Activated CD4-positive, CD25-positive, alpha-beta regulatory T cell treated with anti-CD3 and anti-CD28 coated beads, Interleukin-2, amount 50 U/mL, for 24 hours (primary cell): ENCODE data around the gene CEP120.
"Not testable (repeated sequence)": the region's sequence is repeated elsewhere in the genome, so short reads cannot be mapped to it uniquely, and the experiment has no call there.

Source experiments
- ATAC-seq, 2 donors: fragments of 150-1000 bp; cut with Tn5 transposase; one replicate each; pipeline ENCODE4 v1.10.0; 2021; ENCODE audit warnings: mild to moderate bottlenecking in 1 of 2, moderate library complexity in 1 of 2

Gene CEP120

DNA sequence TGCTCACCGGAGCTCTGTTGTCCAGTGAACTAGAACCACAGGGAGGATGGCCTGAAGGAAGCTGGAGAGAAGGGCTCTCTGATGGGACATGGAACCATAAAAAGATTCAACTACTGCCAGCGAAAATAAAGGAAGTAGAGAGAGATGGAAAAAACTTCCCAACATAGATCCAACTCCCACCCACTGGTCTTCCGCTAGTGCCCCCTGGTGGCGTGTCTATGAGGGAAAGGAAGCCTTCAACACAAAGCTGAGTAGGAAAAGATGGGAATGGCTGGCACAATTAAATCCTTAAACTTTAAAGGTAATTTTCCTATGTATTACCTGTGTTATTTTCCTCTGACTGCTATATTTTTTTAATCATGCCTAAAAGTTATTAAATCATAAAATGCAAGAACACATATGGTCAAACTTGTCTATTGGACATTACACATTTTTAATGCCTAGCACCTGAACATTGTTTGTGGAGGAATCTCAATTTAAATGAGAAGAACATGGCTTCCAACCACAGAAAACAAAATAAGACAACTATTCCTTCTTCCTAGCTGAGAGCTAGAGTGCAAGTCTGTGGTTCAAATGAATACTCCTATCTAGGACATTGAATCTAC, 51.5 kb downstream of the CEP120 start:
- ATAC-seq: no peak

DNA sequence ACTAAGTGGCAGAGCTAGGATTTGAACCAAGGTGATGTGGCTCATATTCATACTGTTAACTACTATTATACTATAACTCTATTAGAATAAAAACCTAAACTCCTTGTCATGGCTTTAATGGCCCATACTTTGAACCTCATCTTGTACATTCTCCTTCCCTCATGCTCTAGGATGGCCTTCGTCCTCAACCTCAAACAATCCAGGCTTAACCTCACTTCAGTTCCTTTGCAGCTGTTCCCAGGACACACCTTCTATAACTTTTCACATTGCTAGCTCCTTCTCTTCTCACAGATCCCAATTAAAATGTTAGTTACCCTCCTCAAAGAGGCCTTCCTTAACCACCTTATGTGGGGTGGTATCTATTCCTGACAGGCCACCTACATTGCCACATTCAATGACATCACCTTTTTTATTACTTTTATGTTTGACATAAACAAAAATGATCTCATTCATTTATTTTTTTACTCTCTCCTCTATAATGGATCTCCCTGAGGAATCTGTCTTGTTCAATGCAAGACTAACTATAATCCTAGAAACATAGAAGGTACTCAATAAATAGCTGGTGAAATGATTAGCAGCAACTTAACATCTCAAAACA, 53.7 kb downstream of the CEP120 start:
- ATAC-seq: no peak

DNA sequence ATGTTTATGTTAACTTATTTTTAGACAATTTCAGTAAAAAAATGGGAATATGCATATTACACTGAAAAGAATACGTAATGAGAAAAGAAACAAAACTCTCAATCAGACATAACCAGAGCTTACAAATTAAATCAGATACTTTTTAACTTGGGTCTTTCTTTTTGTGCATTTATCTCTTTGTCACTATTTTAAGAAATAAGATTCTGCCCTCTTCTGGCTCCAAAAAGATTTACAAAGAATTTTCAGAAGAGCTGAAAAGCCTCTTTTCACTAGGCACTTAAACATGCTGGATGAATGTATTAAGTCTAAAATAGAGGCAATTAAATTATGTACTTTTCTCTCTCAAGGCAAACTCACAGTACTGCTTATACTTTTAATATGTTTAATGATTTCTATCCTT, 55.5 kb downstream of the CEP120 start:
- no peak for ATAC-seq

DNA sequence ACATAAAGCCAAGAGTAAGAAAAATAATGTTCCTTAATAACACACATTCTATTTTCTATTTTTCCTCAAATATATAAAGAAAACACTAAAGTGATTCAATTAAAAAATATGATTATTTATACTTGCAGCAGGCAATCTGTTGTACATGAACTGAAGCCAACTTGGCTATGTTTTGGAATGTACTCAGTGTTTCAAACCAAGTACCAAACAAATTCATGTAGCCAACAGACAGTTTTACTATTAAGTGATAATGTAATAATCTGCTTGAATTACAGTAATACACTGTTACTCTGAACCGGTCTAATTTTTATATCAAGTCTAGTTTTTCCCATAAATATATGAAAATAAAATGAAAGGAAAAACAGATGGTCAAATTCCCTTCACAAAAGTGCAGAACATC, 58.0 kb downstream of the CEP120 start:
- ATAC-seq: no peak

DNA sequence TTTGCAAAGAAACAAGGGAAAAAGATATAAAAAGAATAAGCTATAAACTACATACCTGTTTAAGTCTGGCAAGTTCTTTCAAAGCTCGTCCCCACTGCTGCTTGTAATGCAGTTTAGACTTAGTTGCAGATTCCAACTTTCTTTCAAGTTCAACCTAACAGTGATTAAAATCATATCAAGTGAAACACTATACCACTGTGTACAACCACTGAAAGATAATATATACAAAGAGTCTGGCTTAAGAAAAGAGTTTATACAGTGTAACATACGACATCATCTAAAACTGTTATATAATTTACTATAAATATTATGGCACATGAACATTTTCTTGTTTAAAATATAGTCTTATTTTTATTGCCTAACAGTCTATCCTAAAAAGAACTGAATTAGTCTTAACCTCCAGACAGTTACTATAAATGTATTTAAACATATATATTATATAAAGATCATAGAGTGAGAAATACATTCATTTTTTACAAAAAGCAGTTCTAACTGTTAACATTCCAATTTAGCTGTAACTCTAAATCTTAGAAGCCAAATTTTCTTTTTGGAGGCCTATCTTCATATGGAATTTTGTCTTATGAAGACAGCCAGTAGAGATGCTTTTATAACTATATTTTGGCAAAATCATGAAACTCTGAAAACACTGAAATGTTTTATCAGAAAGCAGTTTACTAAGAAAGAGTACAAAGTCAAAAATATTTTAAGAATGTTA, 58.6 kb downstream of the CEP120 start:
- no peak for ATAC-seq

DNA sequence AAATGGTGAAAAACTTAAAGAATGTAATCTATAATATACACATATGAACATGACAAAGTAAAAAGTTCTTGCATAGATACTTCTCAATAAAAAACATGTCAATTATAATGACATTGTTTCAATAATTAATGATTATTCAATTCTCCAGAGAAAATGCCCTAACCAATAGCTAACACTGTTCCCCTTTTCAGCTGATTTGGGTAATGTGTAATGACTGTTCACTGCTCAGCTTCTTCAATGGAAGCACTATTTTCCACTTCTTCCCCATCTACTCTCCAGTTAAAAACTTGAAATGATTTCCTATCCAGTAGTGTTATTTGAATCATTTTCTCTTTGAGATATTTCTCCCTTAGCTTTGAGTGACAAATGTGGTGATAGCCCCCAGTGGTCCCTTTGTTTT, 62.3 kb downstream of the CEP120 start:
- no peak for ATAC-seq

DNA sequence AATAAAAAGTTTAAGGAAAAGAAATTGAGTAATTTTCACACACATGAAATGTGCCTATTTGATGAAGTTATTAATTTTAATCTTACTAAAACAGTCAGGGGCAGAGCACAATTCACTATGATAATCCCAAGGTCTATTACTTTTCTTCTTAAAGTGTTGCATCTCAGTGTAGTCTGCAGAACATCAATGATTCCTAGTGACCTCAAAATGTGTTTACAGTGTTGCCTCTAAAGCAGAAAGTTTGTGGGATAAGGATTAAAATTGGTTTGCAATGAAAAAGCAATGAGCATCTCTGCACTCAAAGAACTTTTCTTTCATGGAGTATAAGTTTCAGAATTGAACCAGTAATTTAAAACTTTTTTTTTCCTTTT, 63.0 kb downstream of the CEP120 start:
- ATAC-seq: no peak

DNA sequence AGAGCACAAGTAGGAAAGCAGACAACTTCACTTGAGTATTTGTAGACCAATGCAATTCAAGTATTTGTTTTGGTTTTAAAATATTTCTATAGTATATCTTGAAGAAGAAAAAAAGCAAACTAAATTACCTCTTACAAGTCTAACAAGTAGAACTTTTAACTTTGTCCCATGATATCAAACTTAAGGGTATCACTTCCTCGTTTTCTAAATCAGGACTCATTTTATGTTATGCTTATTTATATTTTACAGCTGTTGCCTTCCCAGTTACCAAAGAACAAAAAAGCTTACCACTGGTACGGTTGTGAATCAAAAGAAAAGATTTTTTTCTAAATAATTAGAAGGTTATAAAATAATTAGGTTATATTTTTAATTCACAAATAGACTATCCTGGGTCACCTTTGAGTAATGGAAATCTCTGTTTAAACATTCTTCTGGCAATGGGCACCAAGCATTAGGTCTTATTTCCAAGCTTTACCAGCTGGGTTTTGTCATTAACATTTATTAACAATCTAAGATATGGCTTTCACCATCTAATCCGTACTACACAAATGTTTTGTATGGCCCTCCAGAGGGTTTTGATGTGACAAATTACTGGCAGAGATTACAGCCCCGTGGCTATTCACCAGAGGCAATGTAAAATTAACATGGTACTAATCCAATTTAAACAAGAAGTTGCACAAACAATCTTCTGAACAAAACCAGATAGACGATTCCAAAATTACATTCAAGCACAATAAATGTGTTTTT, 63.6 kb downstream of the CEP120 start:
- ATAC-seq: no peak

DNA sequence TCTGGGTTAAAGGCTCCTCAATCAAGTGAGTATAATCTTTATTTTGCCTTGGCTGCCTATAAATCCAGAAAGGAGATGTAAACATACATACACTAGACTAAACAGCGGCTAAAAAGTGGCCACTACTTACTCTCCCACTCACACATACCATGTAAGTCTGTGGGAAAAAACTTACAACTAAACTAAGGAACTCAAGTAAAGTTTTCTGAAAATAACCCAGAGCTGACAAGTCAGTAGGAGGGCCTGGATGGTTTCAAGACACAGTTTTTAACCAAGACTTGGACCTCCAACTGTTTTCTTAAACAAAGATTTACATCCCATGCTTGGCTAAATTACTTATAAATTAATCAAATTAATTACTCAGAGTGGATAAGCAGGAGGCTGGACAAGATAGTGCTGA, 64.5 kb downstream of the CEP120 start:
- no peak for ATAC-seq

DNA sequence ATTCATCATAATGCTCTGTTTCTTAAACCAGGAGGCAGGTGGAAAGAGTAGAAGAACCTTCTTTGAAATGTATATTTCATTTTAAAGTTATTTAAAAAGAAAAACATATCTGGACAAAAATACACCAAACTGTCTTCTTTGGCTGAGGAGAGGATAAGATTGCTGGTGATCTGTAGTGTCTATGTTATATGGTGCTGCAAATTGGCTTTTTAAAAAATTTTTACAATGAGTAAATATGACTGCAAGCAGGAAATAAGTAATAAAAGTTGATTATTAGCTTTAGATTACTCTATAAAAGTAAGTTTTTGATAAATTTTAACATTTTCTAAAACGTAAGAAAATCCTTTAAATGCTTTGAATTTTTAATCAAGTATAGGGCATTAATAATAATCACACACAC, 64.9 kb downstream of the CEP120 start:
- no peak for ATAC-seq

DNA sequence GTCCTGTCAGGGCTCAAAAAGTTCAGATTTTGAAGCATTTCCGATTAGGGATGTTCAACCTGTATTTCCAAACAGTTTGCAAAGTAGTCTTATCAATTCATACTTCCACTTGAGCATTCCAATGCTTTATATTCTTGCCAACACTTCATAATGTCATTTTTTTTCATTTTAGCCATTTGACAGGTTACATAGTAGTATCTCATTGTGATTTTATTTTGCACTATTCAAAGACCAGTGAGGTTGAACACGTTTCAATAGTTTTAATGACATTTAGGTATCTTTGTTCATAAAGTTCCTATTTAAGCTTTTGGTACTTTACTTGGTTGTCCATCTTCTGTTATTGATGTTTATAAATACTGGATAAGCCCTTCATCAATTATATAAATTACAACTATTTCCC, 71.4 kb downstream of the CEP120 start:
- no peak for ATAC-seq

DNA sequence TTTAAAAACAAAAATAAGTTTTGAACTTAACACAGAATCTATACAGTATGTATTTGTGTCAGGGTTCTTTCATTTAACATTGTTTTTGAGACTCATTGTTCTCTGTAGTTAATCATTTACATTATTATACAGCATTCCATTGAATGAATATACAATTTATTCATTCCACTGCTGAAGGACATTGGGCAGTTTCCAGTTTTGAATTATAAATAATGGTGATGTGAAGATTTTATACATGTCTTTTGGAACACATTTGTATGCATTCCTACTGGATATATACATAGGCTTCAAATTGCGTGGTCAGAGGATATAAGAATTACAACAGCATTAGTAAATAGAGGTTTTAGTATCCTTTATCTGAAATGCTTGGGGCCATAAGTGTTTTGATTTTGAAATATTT, 72.0 kb downstream of the CEP120 start:
- ATAC-seq: no peak

DNA sequence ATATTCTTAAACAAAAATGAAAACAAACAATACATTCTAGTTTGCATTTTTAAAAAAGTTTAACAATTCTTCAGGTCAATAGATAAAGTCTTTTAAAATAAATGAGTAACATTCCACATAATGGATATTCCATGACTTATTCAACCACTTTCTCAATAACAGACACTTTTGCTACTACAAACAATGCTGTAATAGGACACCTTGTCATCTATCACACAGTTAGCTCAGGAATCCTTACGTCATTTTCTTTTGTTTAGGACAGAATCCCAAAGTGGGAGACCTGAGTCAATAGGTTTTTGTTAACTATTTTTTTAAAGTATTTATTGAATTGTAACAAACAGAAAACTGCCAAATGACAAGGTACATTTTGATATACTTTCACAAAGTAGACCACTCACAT, 72.5 kb downstream of the CEP120 start:
- no peak for ATAC-seq

DNA sequence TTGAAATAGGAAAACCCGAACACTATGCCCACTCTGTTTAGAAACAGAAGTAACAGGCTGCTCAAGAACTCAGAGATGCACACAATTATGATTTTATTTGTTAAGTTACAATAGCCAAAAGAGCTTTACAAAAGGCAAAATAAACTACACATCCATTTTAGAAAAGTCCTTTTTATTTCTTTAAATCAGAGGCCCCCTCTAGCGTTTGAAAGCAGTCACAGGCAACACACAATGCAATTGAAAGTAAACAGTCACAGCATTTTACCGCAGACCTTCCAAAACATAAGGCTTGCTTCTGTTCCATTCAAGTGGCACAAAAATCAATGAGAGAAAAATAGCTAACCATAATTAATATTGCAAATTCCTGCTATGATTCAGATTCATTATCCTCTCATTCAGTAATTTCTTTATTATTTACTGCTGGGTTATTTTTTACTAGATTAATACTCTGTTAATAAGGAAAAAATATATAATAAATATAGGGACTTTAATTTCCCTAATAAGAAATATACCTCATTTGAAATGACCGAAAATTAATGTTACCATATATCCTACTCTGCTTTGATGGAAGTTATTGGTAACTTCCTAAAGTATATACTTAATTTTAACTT, 78.3 kb downstream of the CEP120 start:
- ATAC-seq: no peak

DNA sequence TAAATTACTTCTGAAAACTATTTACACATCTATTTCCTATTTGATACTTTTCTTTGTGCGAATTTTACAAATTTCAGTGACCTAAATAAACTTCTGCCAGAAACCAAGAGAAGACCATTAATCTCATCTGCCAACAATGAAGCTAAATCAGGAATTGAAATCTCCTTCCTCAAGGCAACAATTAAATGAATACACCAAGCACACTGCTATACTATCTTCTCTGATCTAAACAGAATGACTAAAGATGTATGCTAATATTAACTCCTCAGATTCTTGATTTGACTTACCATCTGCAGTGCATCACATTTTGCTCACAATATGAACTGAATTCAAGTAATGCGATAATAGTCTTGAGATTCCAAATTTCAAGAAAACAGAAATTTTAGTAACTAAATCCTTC, 82.3 kb downstream of the CEP120 start:
- ATAC-seq: no peak

DNA sequence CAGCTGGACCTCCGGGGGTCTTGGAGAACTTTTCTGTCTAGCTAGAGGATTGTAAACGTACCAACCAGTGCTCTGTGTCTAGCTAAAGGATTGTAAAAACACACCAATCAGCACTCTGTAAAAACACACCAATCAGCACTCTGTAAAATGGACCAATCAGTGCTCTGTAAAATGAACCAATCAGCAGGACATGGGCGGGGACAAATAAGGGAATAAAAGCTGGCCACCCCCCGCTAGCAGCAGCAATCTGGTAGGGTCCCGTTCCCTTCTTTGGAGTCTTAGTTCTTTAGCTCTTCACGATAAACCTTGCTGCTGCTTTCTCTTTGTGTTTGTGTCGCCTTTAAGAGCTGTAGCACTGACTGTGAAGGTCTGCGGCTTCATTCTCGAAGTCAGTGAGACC, 114.8 kb downstream of the CEP120 start:
- not testable (repeated sequence) for ATAC-seq

DNA sequence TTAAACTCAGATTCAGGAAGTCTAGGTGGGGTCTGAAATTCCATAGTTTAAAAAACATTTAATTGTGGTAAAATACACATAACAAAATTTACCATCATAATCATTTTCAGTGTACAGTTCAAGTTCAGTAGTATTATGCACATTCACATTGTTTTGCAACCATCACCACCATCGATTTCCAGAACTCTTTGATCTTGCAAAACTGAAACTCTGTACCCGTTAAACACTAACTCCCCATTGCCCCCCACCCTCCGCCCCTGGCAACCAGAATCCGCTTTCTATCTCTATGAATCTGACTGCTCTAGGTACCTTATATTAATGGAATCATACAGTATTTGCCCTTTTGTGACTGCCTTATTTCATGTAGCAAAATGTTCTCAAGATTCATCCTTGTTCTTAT, 117.5 kb downstream of the CEP120 start:
- no peak for ATAC-seq

DNA sequence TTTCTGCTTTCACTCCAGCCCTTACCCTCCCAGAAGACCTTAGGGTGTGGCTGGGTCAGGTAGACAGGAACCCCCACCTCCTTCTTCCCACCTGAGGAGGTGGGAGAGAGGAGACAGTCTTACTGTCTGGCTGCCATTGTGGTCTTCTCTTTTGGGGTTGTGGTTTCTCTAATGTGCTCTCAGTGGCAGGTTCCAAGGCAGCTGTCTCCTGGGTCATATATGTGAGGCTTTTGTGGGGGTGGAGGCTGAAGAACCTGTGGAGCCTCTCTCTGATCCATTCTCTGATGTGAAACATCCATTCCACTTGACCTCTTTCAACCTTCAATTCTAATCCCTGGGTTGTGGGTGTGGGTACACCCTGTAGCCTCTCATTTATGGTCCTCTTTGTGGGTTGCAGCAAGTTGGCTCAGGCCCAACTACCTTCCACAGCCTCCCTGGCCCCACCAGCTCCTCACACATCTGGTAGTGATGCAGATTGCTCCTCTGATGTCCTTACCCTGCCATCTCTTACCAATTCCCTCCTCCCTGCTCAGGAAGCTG, 118.4 kb downstream of the CEP120 start:
- ATAC-seq: no peak

DNA sequence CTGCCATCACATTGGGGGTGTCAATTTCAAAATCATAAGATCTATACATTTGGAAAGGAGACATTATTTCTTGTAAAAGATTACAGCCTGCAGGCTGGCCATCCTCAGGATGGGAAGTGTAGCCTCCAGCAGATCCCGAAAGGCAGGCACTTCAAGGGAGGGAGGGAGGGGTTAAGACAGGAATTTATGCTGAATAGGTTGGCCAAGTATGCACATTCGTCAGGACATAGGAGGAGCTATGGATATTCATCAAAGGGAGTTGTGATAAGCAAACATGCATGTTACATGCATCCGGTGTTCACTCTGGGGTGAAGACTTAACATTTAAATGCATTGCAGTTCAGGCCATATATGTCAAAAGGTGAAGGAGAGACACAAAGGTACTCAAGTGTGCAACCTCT, 119.4 kb downstream of the CEP120 start:
- no peak for ATAC-seq

DNA sequence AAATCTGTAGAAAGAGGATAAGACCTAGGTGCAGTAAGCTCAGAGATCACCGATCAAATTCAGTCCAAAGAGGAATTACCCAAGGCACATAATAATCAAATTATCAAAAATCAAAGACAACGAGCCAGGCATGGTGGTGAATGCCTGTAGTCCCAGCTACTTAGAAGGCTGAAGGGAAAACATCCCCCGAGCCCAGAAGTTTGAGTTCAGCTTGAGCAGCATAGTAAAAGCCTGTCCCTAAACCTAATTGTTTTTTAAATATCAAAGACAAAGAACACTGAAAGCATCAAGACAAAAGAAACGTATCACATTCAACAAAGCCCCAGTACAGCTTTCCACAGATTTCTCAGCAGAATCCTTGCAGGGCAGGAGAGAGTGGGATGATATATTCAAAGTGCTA, 122.9 kb downstream of the CEP120 start:
- no peak for ATAC-seq

DNA sequence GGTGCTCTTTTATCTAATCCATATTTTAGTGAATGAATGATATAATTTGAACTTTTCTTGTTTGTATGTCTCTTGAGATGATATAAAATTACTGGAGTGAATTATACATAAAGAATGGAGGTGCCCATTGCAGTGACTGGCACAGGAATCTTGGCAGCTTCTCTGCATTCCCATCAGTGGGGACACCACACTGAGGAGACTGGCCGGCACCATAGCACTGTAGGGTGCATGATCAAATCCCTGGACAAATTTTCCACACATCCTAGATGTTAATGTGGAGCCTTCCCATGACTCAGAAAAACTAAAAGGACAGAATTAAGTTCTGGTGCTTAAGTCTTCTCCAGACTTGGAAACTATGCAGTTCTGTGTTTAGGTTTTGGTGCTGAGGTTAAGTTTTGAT, 124.1 kb downstream of the CEP120 start:
- no peak for ATAC-seq

DNA sequence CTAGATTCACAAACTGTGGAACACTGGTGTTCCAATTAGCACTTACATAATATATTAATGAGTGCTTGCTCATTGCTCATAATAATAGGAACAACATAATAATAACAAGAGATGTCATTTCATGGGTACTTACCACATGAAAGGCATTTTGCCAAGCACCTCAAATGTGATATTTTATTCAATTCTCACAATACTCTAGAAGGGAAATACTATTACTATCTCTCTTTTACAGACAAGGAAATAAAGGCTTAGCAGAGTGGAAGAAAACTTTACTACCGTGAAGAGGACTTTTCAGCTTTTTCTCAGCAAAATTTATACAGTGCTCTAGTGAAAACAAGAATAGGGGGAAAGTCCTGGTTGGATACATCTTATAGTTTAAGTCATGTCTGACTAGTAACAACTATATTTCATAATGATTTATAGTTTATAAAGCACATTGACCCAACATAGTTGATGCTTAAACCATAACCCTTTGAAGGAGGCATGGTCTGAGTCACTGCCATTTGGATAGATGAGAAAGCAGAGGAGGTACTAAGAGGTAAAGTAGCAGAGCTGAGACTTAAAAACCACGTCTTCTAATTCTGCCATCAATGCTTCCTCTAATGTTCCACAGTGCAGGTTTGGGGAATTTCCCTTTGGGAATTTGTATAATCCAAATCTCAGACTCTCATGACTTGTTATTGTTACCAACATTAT, 124.7 kb downstream of the CEP120 start:
- ATAC-seq: peak in 1 of 2 donors; percentile 41

DNA sequence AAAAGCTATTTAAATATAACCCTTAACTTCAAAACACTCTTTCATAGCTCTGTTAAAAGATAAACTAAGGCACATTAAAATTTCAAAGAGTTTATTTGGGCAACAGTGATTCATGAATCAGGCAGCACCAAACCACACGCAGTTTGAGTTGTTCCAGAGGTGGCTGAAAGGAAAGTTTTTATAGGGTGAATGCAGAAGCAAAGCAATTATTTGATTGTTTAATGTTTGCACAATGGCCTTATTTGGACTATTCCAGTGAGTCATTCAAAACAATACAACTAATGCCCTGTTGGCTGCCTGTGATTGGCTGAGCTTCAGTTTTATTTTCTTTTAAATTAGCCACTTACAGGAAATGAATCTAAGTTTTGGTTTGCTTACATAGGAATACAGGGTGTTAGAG, 125.3 kb downstream of the CEP120 start:
- no peak for ATAC-seq
